Articular chondrocyte of knee joint (primary cell): ENCODE measurements around the gene CDY2A. TPM values are rescaled to one million over a fixed set of nuclear protein-coding genes. Genes with fewer than 3 reads are reported as not detected.

Experiments used
- total RNA-seq: library from RNA; depleted of rRNA; stranded (reverse); fragments of >200 nt; gene quantifications from 2 replicates; pipeline ENCODE4 v1.2.3, GENCODE V29; 2012

CDY2A gene, protein sequence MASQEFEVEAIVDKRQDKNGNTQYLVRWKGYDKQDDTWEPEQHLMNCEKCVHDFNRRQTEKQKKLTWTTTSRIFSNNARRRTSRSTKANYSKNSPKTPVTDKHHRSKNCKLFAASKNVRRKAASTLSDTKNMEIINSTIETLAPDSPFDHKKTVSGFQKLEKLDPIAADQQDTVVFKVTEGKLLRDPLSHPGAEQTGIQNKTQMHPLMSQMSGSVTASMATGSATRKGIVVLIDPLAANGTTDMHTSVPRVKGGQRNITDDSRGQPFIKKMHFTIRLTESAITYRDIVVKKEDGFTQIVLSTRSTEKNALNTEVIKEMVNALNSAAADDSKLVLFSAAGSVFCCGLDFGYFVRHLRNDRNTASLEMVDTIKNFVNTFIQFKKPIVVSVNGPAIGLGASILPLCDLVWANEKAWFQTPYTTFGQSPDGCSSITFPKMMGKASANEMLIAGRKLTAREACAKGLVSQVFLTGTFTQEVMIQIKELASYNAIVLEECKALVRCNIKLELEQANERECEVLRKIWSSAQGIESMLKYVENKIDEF
- not detected in 2 replicates for total RNA-seq

DNA sequence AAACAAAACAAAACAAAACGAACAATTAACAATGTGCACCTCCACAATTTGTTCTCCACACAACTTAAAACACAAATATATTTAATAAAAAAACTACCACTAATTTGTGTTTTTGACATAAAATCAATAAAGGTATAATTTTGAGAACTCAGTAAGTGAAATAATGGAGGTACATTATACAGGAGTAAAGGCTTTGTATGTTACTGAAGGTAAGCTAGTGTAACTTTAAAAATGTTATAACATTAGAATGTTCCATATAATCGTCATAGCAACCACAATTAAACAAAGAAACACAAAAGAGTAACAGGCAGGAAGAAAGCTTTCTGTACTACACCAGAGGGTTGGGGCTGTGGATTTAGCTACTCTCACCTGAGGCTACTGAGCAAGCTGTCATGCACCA, at the start of gene CDY2A:
Gene CDY2A (plus strand): TSS at position 301 of the 400 bp plus-strand sequence. CDS start 328 bp downstream, outside the sequence.

Other genes starting within 250 kb of the CDY2A start
- gene CDY2B, start 145.6 kb upstream of the CDY2A start, total RNA-seq, result not detected in 2 replicates